Stimulated activated CD8-positive, alpha-beta memory T cell treated with anti-CD3 and anti-CD28 coated beads, Interleukin-7, amount 100 ng/mL, for 24 hours (primary cell): ENCODE measurements around the gene EFHC1.

Experiments
- DNase-seq: peaks from one replicate; pipeline ENCODE4 v3.0.0-alpha.2; 2020; ENCODE audit warnings: low read depth

Gene EFHC1

DNA sequence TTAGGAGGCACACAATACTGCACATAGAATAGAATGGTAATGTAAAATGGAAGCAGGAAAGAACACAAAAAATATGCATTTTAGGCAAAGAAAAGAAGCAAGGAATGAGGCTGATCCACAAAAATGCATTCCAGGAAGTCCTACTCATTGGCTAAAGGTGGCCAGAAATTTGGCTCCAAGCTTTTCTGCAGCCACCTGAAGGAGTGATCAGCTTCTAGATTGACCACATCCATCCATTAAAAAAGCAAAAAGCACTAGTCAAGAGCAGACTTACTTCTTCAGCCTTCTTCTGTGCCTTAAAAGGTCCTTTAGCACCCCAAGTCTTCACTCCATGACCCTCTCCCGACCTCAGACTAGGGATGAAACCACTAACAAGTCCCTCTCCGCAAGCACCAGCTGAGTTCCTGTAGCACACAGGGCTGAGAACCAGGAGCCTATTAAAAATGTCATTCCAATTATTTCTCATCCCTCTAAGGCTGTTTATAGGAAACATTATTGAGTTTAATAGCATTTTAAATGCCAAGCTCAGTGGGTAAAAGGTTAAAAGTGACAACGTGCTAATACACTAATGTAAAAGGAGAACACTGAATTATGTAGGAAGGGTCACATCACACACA lies 120.3 kb downstream of the EFHC1 start:
- DNase-seq: no peak

DNA sequence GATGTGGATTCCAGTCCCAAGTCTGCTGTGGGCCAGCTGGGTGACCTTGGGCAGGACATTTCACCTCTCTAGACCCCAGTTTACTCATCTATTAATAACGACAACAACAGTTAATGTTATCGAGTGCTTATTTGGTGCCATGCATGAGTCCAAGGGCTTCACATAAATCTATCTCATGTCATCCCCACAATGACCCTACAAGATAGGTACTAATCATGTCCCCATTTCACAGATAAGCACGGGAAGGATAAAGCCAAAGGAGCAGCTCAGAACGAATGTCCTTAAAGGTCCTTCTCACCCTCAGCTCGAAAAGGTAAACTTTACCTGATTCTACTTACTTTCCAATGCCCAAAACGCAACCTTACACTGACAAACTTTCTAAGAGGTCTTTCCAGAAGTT lies 121.0 kb downstream of the EFHC1 start:
- no peak for DNase-seq

DNA sequence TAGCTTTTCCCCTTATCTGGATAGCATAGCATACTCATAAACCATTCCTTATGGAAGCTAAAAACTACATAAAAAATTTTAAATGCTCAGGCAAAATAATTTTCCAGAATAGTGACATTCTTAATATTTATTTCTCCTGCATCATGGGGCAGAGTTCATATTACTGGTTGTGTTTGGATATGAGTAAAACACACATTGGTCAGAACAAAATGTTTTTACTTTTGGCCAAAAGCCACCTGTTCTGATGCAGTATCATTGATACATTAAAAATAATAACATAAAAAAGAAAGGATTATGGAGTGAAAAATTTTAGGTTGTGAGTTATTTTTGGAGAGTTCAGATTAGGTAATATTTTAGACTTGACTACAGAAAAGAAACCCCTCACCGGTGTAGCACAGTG lies 123.1 kb downstream of the EFHC1 start:
- no peak for DNase-seq

DNA sequence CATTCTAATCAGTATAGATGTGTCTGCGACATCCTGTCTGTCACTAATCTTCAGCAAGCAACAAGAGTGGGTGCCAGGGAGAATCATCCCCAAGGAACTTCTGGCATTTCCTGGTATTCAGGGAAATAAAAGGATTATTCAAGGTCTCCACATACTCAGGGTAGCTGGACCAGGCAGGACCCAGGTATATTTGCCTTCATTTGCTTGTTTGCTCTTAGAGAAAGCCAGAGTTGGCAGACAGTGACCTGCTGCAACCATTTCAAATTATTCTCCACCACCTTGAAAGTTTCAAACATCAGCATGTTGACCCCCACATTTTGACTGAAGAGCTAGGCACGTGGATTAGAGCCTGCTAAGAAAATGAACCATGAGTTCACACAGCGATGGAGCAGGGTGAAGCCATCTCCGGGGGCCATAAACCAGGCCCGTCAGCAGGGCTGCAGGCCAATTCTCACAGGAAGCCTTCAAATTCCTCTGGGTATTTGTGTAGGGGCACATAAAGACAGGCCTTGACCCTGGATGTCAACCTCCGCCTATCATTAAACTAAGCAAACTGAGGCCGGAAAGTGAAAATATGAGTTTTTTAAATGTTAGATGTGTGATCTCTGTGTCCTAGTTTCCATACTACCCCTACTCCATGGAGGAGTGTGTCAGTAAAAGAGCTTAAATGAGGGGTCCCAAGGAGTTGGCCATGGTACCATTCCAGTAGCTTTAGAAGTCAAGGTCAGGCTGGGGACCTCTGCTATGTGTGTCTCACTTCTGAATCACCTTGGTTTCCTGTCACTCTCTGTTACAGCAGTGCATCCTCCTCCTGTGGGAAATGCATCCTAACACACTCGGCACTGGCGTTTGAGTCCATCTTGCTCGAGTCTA lies 123.8 kb downstream of the EFHC1 start:
- no peak for DNase-seq

DNA sequence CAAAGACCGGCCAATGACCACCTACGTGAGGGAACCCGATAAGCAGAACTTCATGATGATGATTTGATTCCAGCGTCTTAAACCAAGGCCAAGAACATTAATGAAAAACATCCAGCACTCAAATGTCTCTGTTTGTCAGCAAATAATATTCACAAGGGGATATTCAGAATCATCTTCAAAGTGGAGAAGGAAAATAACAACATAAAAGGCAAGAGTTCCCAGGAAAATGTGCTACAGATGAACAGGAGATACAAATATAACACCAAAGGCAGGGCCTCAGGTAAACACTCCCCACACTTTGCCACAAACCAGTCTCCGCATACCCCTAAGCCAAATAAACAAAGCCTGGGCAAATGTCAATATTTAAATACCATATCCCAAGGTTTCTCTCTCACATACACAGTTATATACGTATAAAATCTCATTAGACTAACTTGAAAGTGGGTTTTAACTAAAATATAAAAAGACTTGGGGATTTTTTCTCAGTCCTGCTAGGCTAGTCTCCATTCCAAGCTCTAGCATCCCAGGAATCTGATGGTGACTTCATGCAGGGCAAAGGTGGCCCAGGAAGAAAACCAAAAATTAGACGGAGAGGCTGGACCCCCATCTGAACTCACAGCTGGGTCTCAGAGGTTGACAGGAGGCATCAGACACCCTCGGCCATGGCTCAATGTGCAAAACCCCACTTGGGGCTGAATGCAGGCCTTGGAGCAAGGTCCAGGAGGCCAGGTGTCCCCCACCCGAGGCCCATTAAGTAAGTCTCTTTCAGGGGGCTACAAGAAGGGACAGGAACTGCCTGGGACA lies 124.7 kb downstream of the EFHC1 start:
- DNase-seq: no peak

DNA sequence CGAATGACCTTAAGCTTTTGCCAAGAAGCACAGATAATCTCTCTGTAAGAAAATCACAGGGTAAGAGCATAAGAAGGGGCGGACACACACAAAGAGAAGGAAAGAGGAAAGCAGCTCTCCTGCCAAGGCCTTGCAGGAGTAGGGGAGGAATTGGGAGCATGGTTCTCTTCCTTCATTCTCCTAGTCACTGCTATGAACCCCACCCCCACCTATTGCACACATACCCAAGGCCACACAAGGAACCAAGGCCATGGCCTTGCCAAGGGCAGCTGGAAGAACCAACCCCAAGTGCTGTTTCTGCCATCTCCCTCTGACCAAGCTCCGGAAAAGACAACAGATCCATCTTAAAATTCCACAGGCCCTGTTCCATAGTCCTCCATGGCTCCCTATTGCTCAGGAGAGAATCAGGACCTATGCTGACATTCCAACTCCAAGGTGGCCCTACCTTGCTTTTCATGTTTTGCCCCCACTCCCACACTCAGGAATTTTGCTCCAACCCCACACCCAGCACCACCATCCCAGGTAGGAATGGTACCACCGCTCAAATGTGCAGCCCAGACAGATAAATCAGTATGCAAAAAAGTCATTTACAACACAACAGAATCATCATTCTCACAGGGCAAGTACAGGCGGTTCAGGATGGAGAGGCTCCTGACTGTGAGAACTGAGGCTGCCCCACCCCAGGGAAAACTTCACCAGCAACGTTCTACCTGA lies 125.4 kb downstream of the EFHC1 start:
- no peak for DNase-seq

DNA sequence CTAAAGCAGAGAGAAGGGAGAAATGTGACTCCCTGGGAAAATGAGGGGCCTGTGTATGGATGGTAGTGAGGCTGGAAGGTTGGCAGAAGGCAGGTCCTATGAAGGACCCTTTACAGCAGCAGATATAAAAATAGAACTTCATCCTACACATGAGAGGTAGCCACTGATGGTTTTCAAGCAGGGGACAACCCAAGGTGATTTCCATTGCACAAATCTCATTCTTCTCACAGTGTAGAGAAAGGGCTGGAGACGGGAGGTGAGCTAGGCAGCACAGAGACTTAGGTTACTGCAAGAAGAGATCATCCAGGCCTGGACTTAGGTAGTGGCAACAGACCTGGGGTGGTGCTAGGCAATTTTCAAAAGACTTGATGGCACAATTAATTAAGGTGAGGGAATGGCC lies 126.0 kb downstream of the EFHC1 start:
- DNase-seq: no peak

DNA sequence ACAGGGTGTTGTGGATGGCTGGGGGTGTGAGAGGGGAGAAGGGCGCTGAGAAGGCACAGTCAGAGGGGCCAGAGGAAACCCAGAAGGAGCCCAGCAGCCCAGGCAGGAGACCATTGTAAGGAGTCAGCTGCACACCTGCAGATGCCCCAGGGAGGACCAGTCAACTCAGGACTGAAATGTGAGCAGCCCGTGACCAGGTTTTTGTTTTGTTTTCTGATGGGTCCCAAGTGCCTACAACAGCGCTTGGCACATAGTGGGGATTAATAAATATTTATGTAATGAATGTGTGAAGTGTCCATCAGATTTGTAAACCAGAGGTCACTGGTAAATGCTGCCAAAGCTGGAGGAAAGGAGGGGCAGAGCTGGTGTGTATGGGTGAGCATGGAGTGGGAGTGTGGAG lies 126.5 kb downstream of the EFHC1 start:
- DNase-seq: no peak

DNA sequence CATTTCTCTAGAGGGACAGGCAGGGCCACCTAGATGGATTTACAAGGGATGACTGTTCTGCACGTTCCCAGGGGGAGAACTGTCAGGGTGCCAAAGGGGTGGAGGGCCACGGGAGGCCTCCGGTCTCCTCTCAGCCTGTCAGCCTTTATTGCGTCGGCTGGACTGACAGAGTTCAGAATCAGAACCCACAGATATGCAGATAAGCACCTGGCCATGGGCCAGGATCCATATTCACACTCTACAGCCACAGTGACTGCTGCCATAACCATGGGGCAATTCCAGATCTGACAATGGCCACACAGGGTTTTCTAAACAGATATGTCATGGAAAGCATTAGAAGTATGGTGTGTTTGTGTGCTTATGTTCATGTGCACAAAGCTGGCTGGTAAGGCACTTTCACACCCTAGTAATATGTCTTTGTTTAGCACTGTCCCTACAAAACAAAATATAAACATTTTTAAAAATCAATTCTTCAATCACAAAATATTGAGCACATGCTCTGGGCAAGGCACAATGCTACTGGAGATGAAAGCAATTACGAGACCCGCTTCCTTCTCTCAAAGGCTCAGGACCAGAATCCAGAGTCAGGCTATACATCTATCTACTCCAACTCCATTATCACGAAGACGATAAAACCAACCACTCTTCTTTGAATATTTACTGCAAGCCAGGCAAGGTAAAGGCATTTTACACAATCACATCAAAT lies 127.7 kb downstream of the EFHC1 start:
- DNase-seq: no peak

DNA sequence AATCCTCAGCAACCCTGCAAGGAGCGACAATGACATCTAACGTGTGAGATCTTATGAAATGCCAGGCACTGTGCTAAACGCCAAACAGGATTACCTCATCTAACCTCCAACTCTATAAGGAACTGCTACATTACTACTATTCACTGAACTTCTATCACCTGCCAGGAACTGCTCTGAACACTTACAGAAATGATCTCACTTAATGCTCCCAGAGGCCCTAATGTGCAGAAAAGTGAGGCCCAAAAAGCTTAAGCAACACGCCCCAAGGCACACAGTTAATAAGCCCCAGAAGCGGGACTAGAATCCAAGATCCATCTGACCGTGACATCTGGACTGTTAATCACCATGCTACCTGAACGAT lies 128.2 kb downstream of the EFHC1 start:
- no peak for DNase-seq

DNA sequence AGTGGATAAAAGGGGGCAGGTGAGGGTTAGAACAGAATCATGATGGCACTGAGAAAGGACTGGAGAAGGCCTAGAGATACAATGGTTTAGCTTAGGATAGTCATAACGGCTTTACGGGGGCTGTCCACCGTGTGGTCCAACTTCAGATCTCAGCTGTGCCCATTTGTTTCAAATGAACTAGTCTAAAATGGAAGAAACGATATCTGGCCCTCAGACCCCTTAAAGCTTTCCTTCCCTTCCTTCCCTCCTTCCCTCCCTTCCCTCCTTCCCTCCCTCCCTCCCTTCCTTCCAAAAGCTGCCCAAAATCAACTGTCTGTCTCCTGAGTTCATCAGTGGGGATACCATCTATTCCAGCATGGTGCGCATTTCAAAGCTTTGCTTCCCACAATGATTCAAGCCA lies 128.9 kb downstream of the EFHC1 start:
- DNase-seq: no peak

DNA sequence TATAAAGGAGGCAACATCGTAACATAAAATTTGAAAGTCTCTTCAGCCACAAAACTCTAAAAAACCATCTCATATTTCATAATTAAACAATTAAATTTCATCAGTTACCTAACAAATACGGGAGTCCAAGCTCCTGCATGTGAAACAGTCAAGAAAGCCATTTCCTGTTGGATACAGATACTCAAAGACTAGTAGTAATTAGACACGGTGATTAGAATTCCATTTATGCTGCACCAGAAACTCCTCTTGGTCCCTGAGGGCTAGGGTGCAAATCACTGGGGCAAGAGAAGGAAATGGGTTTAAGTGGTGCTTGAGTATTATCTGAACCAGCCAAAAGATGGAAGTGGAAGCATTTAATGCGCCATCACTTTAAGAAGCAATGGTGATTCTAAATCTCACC lies 129.3 kb downstream of the EFHC1 start:
- no peak for DNase-seq

DNA sequence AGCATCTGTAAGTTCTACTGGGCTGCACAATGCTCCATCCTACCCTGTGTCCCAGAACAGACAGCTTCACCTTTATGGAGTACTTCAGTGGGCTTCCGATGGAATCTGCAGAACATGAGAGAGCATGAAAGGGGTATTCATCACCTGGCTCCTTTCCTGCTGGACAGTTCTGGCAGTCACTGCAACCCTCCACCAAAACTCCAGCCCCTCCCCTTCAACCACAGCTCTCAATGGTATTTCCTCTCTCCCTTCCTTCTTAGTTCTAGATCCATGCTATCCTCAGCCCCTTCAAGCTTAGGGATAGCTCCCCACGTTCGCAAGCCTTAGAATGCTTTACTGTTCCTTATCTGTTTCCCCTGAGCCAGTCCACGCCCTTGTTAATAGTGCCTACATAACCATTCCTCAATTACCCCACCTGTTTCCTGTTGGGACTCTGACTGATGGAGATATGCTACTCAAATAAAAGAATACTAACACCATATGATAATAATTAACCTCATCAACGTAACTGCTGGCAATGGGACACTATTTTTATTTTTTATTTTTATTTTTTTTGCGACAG lies 130.0 kb downstream of the EFHC1 start:
- no peak for DNase-seq

DNA sequence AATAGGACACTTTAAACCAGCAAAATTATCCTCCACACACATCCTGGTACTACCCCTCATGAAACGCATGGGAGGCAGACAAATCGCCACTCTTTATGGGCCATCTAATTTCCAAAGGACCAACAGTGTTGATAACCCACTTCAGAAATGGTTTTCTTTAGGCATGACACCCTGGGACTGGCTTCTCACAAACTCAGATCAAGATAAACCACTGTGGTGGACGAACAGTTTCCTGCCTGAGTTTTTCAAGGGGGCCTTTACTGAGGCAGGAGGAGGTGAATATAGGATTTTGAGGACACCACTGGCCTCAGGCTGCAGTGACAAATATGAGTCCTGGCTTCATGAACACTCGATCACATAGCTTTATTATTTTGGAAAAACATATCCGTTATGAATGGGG lies 130.7 kb downstream of the EFHC1 start:
- DNase-seq: no peak

DNA sequence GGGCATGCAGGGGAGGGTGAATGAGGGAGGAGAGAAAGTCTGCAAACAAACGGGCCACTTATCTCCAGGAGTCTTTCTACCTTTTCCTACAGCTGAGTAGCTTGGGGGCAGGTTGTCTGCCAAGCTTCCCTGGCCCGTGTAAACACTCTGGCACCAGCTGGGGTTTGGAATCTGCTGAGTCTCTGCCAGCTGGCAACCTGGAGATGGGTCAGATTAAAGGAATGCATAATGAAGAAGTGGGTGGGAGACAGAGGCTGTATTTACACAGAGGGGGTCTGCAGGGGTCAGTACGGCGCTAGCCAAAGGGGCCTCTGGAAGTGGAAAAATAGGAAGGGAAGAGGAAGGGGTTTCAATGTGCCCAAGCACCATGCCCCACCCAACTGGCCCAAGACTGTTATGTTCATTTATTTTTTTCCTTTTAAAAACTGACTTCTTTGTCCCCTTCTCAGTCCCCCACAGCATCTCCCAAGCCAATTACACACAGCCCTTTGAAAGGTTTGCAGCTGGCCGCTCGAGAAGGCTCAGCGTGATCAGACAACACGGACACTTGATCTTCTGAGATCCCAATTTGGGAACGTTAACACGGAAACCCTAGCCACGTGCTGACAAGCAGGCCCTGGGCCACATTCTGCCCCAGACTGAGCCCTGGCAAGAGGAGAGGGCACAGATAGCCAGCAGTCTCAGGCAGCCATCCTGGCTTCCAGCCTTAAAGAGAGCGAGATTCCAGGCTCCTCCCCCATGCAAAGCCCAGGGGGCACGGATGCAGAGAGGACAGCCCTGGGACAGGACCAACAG lies 131.5 kb downstream of the EFHC1 start:
- no peak for DNase-seq

DNA sequence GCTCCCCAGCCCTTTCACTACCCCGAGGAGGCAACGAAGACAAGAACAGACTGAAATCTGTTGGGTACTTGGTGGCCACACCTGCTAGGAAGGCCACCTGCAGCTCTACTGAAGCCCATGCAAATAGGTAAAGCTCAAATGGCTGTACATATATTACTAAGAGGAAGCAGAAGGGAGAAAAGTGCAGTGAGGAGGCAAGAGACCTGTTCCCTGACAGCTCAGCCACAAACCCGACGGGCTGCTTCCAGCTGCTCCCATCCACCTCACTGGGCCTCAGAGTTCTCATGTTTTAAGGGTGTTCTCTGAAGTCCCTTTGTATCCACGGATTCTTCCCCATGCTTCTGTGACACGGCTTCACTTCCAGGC lies 132.1 kb downstream of the EFHC1 start:
- DNase-seq: no peak

DNA sequence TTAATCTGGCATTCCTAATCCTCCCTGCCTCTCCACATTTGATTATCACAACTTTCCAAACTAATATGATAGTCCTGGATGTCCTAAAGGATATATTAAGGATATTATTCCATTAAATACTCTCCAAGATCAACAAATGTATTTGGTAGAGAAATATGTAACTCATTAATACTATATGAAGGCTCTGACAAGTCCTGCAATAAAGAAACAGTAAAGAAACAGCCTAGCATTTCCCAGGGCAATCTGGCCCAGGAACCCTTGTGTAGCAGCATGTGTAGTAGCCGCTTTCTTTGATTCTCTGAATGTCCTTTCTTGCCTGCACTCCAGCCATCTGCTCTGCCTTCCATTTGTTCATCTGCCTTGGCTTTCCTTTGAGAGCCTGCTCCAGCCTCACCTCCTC lies 133.0 kb downstream of the EFHC1 start:
- no peak for DNase-seq

DNA sequence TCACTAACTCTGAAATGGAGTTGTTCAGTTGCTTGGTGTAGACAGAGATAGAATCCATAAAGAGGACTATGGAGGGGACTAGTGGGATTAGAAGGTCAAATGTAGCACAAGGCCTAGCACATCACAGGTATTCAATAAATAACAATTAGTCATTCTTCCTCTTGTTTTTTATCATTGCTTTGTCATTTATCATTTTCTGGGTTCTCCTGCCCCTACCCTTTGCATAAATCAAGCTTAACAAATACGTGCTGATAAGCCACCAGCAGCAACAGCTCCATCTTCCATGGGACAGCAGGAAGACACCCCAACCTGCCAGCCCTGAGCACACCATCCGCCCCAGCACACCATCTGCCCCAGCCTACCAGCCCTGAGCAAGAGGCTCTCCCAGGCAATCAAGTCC lies 133.6 kb downstream of the EFHC1 start:
- no peak for DNase-seq

DNA sequence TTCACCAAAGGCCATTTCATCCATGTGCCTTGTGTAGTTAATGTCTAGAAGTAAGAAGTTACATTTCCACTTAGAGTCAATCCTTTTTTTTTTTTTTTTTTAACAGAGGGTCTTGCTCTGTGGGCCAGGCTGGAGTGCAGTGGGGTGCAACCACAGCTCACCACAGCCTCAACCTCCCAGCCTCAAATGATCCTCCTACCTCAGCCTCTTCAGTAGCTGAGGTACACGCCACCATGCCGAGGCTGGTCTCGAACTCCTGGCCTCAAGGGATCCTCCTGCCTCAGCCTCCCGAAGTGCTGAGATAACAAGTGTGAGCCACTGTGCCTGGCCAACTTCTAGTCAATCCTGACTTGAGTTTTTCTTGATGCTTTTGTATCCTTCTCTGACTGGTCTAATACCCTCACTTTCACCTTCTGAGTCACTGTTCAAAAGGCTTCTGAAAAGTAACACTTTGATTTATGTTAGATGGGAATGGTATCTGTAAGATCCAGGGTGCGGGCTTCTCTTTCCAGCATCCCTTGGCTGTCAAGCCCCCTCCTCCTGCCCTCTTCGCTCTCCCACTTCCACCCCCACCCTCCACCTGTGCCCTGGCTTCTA lies 134.6 kb downstream of the EFHC1 start:
- DNase-seq: no peak

DNA sequence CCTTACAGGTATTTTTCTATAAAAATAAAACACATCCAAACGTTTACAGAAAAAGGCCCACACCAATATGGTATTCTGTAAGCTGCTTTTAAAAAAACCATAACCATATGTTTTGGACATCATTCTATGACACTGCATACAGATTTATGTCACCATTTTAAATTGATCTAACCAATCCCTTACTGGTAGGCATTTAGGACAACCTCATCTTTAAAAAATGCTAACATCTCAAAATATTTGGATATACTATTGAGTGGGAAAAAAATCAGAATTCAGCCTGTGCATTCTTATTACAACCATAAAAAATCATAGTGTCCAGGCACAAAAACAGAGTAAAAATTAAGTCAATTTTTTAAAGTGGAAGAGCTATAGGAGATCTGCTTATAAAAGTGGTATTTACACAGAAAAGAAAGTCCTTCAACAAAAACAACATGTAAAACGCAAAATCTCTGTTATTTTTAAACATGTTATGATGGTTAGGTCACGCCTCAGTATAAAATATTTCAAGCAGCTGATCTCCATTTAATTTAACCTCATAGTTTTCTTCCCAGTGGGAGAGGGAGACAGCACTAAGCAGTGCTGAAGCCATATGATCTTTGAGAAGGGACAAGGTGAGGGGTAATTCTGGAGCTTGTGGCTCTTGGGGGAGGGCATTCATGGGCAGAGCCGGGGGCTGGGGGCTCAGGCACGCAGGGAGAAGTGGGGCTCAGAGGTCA lies 135.5 kb downstream of the EFHC1 start:
- no peak for DNase-seq
